GM12878 (cell line): Measurements from ENCODE around the gene MSLN. TPM values are rescaled to one million over a fixed set of nuclear protein-coding genes. Genes with fewer than 3 reads are reported as not detected.

ENCODE experiments used
- ATAC-seq: fragments of 200-7000 bp; cut with Tn5 transposase; 3 replicates; pipeline ENCODE4 v1.9.1; 2020; ENCODE audit warnings: mild to moderate bottlenecking, moderate library complexity
- BruUV-seq: library from RNA; stranded (reverse); fragments of 400-500 nt; replicated peaks from 2 replicates; lab custom pipeline; 2021; lab: Mats Ljungman, UMichigan
- CTCF ChIA-PET: fragments of 300-600 bp; sonication (Branson Sonifier 250); formaldehyde crosslinking; extraction: SDS; loops from one replicate; lab custom pipeline; 2021; ENCODE audit warnings: inconsistent platforms; lab: Yijun Ruan, JAX
- POLR2A ChIA-PET: fragments of 350-600 bp; formaldehyde crosslinking; extraction: SDS; loops from one replicate; lab custom pipeline; 2021; ENCODE audit warnings: inconsistent platforms; lab: Charles Lee
- RAD21 ChIA-PET: fragments of 300-600 bp; sonication (Branson Sonifier 250); formaldehyde crosslinking; loops from one replicate; lab custom pipeline; 2023; ENCODE audit warnings: antibody characterized with exemption; ENCODE audit not compliant: unreplicated experiment; lab: Charles Lee
- SMC1A ChIA-PET: fragments of 300-600 bp; sonication (Branson Sonifier 250); formaldehyde crosslinking; loops from one replicate; lab custom pipeline; 2023; ENCODE audit not compliant: unreplicated experiment, uncharacterized antibody; lab: Charles Lee
- DNase-seq: peaks from one replicate; pipeline ENCODE4 v3.0.0-alpha.2; 2011; ENCODE audit warnings: low read depth, low spot score
- FAIRE-seq: peaks from 3 replicates; lab custom pipeline; 2011; peaks lifted over from hg19 to GRCh38; lab: Jason Lieb, UNC
- H2AFZ ChIP-seq: 2 replicates; pipeline ENCODE4 v1.6.0; 2011; ENCODE audit warnings: low read depth, low read length, control low read depth; ENCODE audit not compliant: control insufficient read depth
- H3K27ac ChIP-seq: 2 replicates; pipeline ENCODE4 v1.5.1; 2011; ENCODE audit warnings: control low read depth; ENCODE audit not compliant: control insufficient read depth, insufficient read depth
- H3K27me3 ChIP-seq, 2 experiments: replicated peaks in 1 of 2; 2 replicates each; pipeline versions ENCODE4 v1.6.0 to v1.6.1; 2011; ENCODE audit warnings: low read length in 1 of 2; ENCODE audit not compliant: control insufficient read depth in 2 of 2, insufficient read depth in 2 of 2
- H3K36me3 ChIP-seq, 2 experiments: 2 replicates each; pipeline ENCODE4 v1.5.1; 2011; ENCODE audit warnings: low read length in 1 of 2; ENCODE audit not compliant: control insufficient read depth in 2 of 2, insufficient read depth in 2 of 2
- H3K4me1 ChIP-seq: 2 replicates; pipeline ENCODE4 v1.6.1; 2011; ENCODE audit warnings: mild to moderate bottlenecking, low read length, moderate library complexity, mixed read lengths; ENCODE audit not compliant: control insufficient read depth, insufficient read depth
- H3K4me2 ChIP-seq: 2 replicates; pipeline ENCODE4 v1.6.0; 2011; ENCODE audit warnings: control low read depth; ENCODE audit not compliant: control insufficient read depth, insufficient read depth
- H3K4me3 ChIP-seq: fragments of 200-600 bp; sonication (generic); 2 replicates; pipeline ENCODE4 v1.5.1; 2016
- H3K79me2 ChIP-seq: 2 replicates; pipeline ENCODE4 v1.6.0; 2011; ENCODE audit warnings: low read length; ENCODE audit not compliant: control insufficient read depth, insufficient read depth
- H3K9ac ChIP-seq: 2 replicates; pipeline ENCODE4 v1.8.0; 2011; ENCODE audit warnings: low read length, control low read depth, mixed read lengths; ENCODE audit not compliant: control insufficient read depth, insufficient read depth
- H3K9me3 ChIP-seq: replicated peaks from 3 replicates; pipeline ENCODE4 v1.5.1; 2011; ENCODE audit warnings: mild to moderate bottlenecking, low read length; ENCODE audit not compliant: control insufficient read depth, insufficient read depth
- H4K20me1 ChIP-seq: 2 replicates; pipeline ENCODE4 v1.6.0; 2011; ENCODE audit not compliant: control insufficient read depth, insufficient read depth
- CBFB ChIP-seq: IDR thresholded peaks from 2 replicates; pipeline ENCODE4 v1.6.1; 2016; ENCODE audit warnings: antibody characterized with exemption, low read depth
- CREM ChIP-seq: IDR thresholded peaks from 2 replicates; pipeline ENCODE4 v1.6.1; 2014; ENCODE audit warnings: antibody characterized with exemption, low read depth
- CTCF ChIP-seq, 3 experiments: IDR thresholded peaks in 2 of 3; conservative IDR thresholded peaks in 1 of 3; 2 replicates each; pipeline ENCODE4 v1.5.1; 2011; ENCODE audit warnings: low read depth in 3 of 3, low read length in 3 of 3, mild to moderate bottlenecking in 3 of 3, control low read depth in 2 of 3, moderate library complexity in 2 of 3, inconsistent platforms in 1 of 3, mixed read lengths in 1 of 3; ENCODE audit not compliant: control insufficient read depth in 2 of 3, insufficient read depth in 1 of 3; ENCODE audit errors: extremely low read depth in 1 of 3
- FOXM1 ChIP-seq: IDR thresholded peaks from 2 replicates; pipeline ENCODE4 v1.6.1; 2012; ENCODE audit warnings: low read depth, mild to moderate bottlenecking, inconsistent platforms, low read length, moderate library complexity
- HDAC2 ChIP-seq: fragments of 200-600 bp; sonication (generic); IDR thresholded peaks from 2 replicates; pipeline ENCODE4 v1.6.1; 2017
- IKZF2 ChIP-seq, 2 experiments: fragments of 450-650 bp; IDR thresholded peaks; 2 replicates each; pipeline ENCODE4 v1.6.1; 2017; ENCODE audit warnings: mild to moderate bottlenecking in 2 of 2, moderate library complexity in 2 of 2
- MTA2 ChIP-seq: fragments of 450-650 bp; IDR thresholded peaks from 2 replicates; pipeline ENCODE4 v1.6.1; 2016; ENCODE audit warnings: low read depth, mild to moderate bottlenecking, moderate library complexity
- MXI1 ChIP-seq: fragments of 150-350 bp; IDR thresholded peaks from 2 replicates; pipeline ENCODE4 v1.6.1; 2011; ENCODE audit warnings: low read depth, mild to moderate bottlenecking, inconsistent platforms, low read length, improper control_type of control experiment
- MYB ChIP-seq: fragments of 150-350 bp; IDR thresholded peaks from 2 replicates; pipeline ENCODE4 v1.6.1; 2014; ENCODE audit warnings: mild to moderate bottlenecking, low read depth, low read length, borderline replicate concordance
- SRF ChIP-seq, 2 experiments: IDR thresholded peaks; 2 replicates each; pipeline ENCODE4 v1.6.1; 2011; ENCODE audit warnings: low read depth in 2 of 2, low read length in 2 of 2, mild to moderate bottlenecking in 1 of 2, moderate library complexity in 1 of 2
- ZNF622 ChIP-seq: fragments of 450-650 bp; IDR thresholded peaks from 2 replicates; pipeline ENCODE4 v1.6.1; 2017; ENCODE audit warnings: mild to moderate bottlenecking, inconsistent platforms
- WGBS: methylation state at CpG from one replicate; pipeline ENCODE4 v1.1.6; 2016; ENCODE audit warnings: low lambda C conversion rate; ENCODE audit not compliant: insufficient replicate concordance, insufficient coverage; ENCODE audit errors: missing lambda C conversion rate; 5-methylcytosine and 5-hydroxymethylcytosine counted together
- in situ Hi-C: fragments of 300-500 bp; cut with MboI; formaldehyde crosslinking; loops from 9 replicates; pipeline ENCODE4 v1.14.3; 2018; ENCODE audit warnings: mixed read lengths
- intact Hi-C: fragments of 100-400 bp; cut with micrococcal nuclease; formaldehyde crosslinking; loops from one replicate; pipeline ENCODE4 v1.14.2; 2022; ENCODE audit not compliant: unreplicated experiment
- polyA plus RNA-seq, 11 experiments: library from polyadenylated mRNA; depleted of rRNA in 4 of 11; unstranded in 6 of 11; stranded (reverse) in 5 of 11; fragments of >200 nt; fragmentation: Nextera tagmentation in 4 of 11; fragmentation: Illumina TruSeq in 1 of 11; extraction: Ambion mirVana in 4 of 11; extraction: Trizol in 1 of 11; gene quantifications; 1 replicate in 1 of 11; 2 replicates in 10 of 11; pipeline versions ENCODE4 v1.2.1 to v1.2.3, GENCODE V29; 2011 to 2016; ENCODE audit warnings: inconsistent platforms in 2 of 11, missing spikeins in 2 of 11, low read depth in 1 of 11
- total RNA-seq, 4 experiments: library from RNA; depleted of rRNA in 3 of 4; stranded (reverse); fragments of >200 nt in 3 of 4; fragmentation: Illumina TruSeq in 1 of 4; extraction: Trizol in 1 of 4; gene quantifications; 2 replicates each; pipeline versions ENCODE4 v1.2.1 to v1.2.3, GENCODE V29; 2013 to 2021
- TF ChIP-seq, protein P1 (sequence below): fragments of 450-650 bp; IDR thresholded peaks from 2 replicates; pipeline ENCODE4 v1.6.1; 2017; ENCODE audit warnings: mild to moderate bottlenecking, moderate library complexity
- TF ChIP-seq, protein P2 (sequence below): fragments of 450-650 bp; formaldehyde crosslinking; IDR thresholded peaks from 2 replicates; pipeline ENCODE4 v1.4.0; 2020; ENCODE audit warnings: mild to moderate bottlenecking, moderate library complexity

The MSLN gene
- total and polyA plus RNA-seq, 10 of the 15 experiments (the other 5 are each of a cell fraction or from before 2014, with no cell fraction given) = 0.08 TPM; not detected in 9

DNA sequence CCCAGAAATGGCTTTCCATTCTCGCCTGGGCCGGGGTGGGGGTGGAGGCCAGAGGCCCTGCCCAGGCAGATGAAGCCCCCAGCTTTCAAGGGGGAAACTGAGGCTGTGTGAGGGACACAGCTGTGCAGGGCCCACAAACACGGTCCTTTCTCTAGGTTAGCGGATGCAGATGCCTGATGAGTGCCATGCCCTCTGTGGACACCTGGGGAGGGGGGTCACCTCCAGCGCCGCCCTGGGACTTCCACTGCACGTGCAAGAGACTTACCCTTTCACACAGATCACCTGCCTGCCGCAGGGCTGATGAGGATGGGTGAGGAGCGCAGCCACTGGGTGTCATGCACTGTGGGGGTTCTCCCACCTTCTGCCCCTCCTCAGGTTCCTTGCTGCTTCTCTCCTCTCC is 42.1 kb upstream of the MSLN start:
- Histone ChIP-seq H3K4me1 (peaks cover 10% of the 10 kb centered on the region), H3K36me3 (no peaks in the 10 kb centered on the region), H3K4me2 (no peak overlapping the region), H3K9ac (no peak overlapping the region), H4K20me1 (0 out of 2 replicates have a peak, but pooled peaks cover 2% of the 10 kb centered on the region), H2AFZ (no peak overlapping the region), H3K4me3 (no peak overlapping the region), H3K79me2 (no peaks in the 10 kb centered on the region; the same call in 1 of the 2 replicates), H3K27ac (no peak overlapping the region), H3K27me3 (no peaks in the 10 kb centered on the region), H3K9me3 (no peaks in the 10 kb centered on the region)
- DNase-seq = no peak
- SMC1A ChIA-PET = no interaction called here
- POLR2A ChIA-PET = interaction anchor here (0.5 kb wide), 1 partner anchor 25 kb away, joined by 3 read pairs; no protein-coding TSS in a partner anchor
- FAIRE-seq = no peak
- BruUV-seq = no TSS peak
- in situ Hi-C loops = no loop called here
- ATAC-seq = no peak
- intact Hi-C loops = no loop called here
- 83% methylated on average over 9 of the region's 9 CpGs for WGBS
- CTCF ChIA-PET = no interaction called here
- RAD21 ChIA-PET = no interaction called here
- TF ChIP-seq MYB (no peak), ZNF622 (no peak), MTA2 (no peak), MXI1 (no peak), CBFB (no peak), CREM (no peak), HDAC2 (no peak), SRF (IDR thresholded peaks at IDR 0.05; ENCODE audit: low read depth in 2 of 2, low read length in 2 of 2) (no peak), CTCF (IDR thresholded peaks at IDR 0.05 in 2 of 3, conservative IDR thresholded peaks at IDR 0.05 in 1 of 3; ENCODE audit: control insufficient read depth in 2 of 3, extremely low read depth in 1 of 3, insufficient read depth in 1 of 3, low read depth in 3 of 3, low read length in 3 of 3) (no peak), IKZF2 (IDR thresholded peaks at IDR 0.05) (no peak), FOXM1 (no peak)
- TF ChIP-seq, protein P1, sequence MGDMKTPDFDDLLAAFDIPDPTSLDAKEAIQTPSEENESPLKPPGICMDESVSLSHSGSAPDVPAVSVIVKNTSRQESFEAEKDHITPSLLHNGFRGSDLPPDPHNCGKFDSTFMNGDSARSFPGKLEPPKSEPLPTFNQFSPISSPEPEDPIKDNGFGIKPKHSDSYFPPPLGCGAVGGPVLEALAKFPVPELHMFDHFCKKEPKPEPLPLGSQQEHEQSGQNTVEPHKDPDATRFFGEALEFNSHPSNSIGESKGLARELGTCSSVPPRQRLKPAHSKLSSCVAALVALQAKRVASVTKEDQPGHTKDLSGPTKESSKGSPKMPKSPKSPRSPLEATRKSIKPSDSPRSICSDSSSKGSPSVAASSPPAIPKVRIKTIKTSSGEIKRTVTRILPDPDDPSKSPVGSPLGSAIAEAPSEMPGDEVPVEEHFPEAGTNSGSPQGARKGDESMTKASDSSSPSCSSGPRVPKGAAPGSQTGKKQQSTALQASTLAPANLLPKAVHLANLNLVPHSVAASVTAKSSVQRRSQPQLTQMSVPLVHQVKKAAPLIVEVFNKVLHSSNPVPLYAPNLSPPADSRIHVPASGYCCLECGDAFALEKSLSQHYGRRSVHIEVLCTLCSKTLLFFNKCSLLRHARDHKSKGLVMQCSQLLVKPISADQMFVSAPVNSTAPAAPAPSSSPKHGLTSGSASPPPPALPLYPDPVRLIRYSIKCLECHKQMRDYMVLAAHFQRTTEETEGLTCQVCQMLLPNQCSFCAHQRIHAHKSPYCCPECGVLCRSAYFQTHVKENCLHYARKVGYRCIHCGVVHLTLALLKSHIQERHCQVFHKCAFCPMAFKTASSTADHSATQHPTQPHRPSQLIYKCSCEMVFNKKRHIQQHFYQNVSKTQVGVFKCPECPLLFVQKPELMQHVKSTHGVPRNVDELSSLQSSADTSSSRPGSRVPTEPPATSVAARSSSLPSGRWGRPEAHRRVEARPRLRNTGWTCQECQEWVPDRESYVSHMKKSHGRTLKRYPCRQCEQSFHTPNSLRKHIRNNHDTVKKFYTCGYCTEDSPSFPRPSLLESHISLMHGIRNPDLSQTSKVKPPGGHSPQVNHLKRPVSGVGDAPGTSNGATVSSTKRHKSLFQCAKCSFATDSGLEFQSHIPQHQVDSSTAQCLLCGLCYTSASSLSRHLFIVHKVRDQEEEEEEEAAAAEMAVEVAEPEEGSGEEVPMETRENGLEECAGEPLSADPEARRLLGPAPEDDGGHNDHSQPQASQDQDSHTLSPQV = no peak
- TF ChIP-seq, protein P2, sequence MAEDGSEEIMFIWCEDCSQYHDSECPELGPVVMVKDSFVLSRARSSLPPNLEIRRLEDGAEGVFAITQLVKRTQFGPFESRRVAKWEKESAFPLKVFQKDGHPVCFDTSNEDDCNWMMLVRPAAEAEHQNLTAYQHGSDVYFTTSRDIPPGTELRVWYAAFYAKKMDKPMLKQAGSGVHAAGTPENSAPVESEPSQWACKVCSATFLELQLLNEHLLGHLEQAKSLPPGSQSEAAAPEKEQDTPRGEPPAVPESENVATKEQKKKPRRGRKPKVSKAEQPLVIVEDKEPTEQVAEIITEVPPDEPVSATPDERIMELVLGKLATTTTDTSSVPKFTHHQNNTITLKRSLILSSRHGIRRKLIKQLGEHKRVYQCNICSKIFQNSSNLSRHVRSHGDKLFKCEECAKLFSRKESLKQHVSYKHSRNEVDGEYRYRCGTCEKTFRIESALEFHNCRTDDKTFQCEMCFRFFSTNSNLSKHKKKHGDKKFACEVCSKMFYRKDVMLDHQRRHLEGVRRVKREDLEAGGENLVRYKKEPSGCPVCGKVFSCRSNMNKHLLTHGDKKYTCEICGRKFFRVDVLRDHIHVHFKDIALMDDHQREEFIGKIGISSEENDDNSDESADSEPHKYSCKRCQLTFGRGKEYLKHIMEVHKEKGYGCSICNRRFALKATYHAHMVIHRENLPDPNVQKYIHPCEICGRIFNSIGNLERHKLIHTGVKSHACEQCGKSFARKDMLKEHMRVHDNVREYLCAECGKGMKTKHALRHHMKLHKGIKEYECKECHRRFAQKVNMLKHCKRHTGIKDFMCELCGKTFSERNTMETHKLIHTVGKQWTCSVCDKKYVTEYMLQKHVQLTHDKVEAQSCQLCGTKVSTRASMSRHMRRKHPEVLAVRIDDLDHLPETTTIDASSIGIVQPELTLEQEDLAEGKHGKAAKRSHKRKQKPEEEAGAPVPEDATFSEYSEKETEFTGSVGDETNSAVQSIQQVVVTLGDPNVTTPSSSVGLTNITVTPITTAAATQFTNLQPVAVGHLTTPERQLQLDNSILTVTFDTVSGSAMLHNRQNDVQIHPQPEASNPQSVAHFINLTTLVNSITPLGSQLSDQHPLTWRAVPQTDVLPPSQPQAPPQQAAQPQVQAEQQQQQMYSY (CRISPR knock-in tag) = no peak
